Measurements from ENCODE around the gene IL17B. TPM values are rescaled to one million over a fixed set of nuclear protein-coding genes. Genes with fewer than 3 reads are reported as not detected.

IL17B gene
- total RNA-seq, 1 donor from 2014 or later = not detected

DNA sequence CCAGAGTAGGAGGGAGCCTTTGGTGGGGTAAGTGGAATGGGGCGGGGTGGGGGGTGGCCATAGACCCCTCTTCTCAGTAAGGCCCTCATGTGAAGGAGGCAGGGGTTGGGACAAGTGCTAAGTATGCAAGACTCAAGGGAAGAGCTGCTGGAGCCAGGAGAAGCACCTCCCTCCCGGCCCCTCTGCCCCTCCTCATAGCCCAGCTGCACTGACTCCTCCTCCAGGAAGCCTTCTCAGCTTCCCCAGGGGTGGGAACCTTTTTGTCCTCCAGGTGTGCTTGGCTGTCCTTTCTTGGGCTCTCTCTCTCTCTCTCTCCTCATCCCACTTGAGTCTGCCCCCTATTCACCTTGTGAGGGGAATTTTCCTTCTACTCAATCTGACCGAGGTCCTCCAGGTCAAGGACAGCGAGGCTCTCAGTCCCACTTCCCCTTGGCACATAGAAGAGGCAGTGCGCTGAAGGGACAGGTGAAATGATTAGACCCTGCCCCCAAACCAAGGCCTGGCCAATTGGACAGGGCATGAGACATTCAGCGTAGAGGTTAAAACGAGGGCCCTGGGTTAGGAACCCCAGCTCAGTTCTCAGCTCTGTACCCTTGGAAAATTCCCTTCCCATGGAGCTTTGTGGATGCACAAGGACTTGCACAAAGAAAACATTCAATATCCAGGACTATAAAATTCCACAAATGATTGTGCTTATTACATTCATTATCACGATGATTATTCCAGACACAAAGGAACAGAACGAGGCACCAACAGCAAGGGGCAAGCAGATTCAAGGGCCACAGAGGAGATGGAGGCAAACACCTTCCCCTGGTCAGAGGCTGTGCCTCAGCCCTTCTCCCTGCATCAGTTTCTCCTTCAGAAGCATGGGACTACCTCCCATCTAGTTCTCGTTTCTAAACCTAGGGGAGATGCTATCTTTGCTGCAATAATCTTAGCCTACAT is 45.6 kb upstream of the IL17B start:
- TF ChIP-seq CTCF (conservative IDR thresholded peaks at IDR 0.05) = no peak
- Mint-ChIP-seq H3K27ac (ENCODE audit: unreplicated experiment) (peak overlapping the region; percentile 28), H3K4me1 (peaks cover 36% of the 10 kb centered on the region), H3K27me3 (ENCODE audit: low read depth) (no peaks in the 10 kb centered on the region), H3K36me3 (ENCODE audit: low read depth) (no peaks in the 10 kb centered on the region), H3K4me3 (no peak overlapping the region), H3K9me3 (no peaks in the 10 kb centered on the region)
- DNase-seq (ENCODE audit: low read depth, low spot score) = no peak

GRCh38 chr5:149423794-149424268 is 44.7 kb upstream of the IL17B start:
- DNase-seq (ENCODE audit: low read depth, low spot score) = no peak
- H3K9me3 Mint-ChIP-seq = no peaks in the 10 kb centered on the region
- peaks cover 38% of the 10 kb centered on the region for H3K4me1 Mint-ChIP-seq
- H3K36me3 Mint-ChIP-seq (ENCODE audit: low read depth) = no peaks in the 10 kb centered on the region
- no peak for TF ChIP-seq CTCF (conservative IDR thresholded peaks at IDR 0.05)
- H3K27ac Mint-ChIP-seq (ENCODE audit: unreplicated experiment) = no peak overlapping the region
- no peak overlapping the region for H3K4me3 Mint-ChIP-seq
- no peaks in the 10 kb centered on the region for H3K27me3 Mint-ChIP-seq (ENCODE audit: low read depth)

- Mint-ChIP-seq H3K4me3 (no peak overlapping the region), H3K4me1 (peaks cover 42% of the 10 kb centered on the region), H3K36me3 (ENCODE audit: low read depth) (no peaks in the 10 kb centered on the region), H3K27me3 (ENCODE audit: low read depth) (no peaks in the 10 kb centered on the region), H3K9me3 (no peaks in the 10 kb centered on the region), H3K27ac (ENCODE audit: unreplicated experiment) (peak overlapping the region; percentile 88)
- no peak for DNase-seq (ENCODE audit: low read depth, low spot score)
- TF ChIP-seq CTCF (conservative IDR thresholded peaks at IDR 0.05) = no peak
Observed at GRCh38 chr5:149423049-149423793, 44.1 kb upstream of the IL17B start.

DNA sequence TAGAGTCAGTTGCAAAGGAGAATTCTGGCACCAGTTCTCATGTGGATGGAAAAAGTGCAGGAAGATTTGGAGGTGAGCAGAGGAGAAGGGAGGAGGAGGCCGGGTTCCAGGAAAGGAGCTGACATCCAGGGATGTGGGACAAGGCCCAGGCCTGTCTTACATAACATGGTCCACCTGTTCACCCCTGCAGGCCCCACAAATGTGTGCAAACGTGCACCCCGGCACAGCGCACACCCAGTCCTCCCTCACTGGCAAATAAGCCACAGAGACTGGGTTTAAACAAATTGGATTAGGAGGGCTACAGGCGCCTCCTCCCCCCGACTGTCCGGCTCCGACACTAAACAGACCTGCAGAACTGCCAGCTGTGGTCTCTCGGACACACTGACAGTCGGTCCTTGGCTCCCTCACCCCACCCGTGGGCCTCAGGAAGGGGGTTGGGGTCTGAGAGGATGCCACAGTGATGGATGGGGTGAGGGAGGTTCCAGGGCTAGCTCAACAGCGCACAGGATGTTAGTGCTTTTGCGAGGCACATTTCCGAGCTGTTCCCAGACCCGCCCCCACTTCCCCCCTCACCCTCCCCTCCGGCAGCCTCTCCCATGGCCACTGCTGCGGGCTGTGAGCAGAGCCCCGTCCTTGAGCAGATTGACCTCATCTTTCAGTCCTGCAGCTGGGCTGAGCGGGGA is 43.4 kb upstream of the IL17B start:
- TF ChIP-seq CTCF (conservative IDR thresholded peaks at IDR 0.05) = no peak
- DNase-seq (ENCODE audit: low read depth, low spot score) = peak; percentile 41
- no peaks in the 10 kb centered on the region for H3K36me3 Mint-ChIP-seq (ENCODE audit: low read depth)
- H3K9me3 Mint-ChIP-seq = no peaks in the 10 kb centered on the region
- H3K27me3 Mint-ChIP-seq (ENCODE audit: low read depth) = no peaks in the 10 kb centered on the region
- peak overlapping the region; percentile 88 for H3K27ac Mint-ChIP-seq (ENCODE audit: unreplicated experiment)
- H3K4me1 Mint-ChIP-seq = peaks cover 49% of the 10 kb centered on the region
- H3K4me3 Mint-ChIP-seq = no peak overlapping the region

DNA sequence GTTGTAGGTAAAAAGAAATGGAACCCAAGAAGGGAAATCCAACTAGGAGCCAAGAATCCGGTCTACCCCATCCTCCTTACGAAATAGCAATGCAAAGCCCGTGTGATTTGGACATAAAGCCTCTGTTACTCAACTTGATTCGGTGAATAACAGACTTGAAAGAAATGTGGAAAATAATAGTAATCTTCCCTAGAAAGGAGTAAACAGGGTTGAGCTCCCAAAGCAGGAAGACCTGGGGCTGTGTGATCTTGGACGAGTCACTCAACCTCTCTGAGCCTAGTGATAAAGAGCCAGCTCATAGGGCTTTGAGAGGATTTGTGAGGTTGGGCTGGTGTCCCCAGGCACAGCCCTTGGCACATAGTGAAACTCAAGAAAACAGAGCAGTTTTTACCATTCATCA is 42.7 kb upstream of the IL17B start:
- no peak overlapping the region for H3K4me3 Mint-ChIP-seq
- H3K9me3 Mint-ChIP-seq = no peaks in the 10 kb centered on the region
- peak overlapping the region; percentile 65 for H3K27ac Mint-ChIP-seq (ENCODE audit: unreplicated experiment)
- H3K36me3 Mint-ChIP-seq (ENCODE audit: low read depth) = no peaks in the 10 kb centered on the region
- no peak for DNase-seq (ENCODE audit: low read depth, low spot score)
- H3K4me1 Mint-ChIP-seq = peaks cover 55% of the 10 kb centered on the region
- H3K27me3 Mint-ChIP-seq (ENCODE audit: low read depth) = no peaks in the 10 kb centered on the region
- no peak for TF ChIP-seq CTCF (conservative IDR thresholded peaks at IDR 0.05)

Data from neural crest cell (in vitro differentiated cells).